ENCODE measurements around the gene TTBK1.

The TTBK1 gene

DNA sequence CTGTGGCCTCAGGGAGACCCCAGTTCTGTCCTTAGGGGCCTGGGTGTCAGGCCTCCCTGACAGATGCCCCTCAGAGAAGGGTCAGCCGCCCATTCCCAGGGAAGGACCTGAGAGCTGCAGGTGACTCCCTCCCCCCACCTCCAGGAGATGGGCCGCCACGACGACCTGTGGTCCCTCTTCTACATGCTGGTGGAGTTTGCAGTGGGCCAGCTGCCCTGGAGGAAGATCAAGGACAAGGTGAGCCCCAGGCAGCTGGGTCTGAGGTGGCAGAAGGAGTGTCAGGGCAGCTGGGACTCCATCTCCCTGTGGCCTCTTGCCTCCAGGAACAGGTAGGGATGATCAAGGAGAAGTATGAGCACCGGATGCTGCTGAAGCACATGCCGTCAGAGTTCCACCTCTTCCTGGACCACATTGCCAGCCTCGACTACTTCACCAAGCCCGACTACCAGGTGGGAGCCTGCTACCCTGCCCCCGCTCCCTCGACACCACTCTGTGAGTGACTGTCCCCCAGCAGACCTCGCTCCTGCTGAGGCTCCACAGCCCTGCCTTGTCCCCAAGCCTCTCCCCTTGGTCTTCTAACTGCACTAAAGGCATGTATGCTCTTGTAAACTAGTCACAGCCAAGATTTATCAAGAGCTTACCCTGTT lies 12.2 kb downstream of the TTBK1 start:
- no peak for DNase-seq (ENCODE audit: low spot score)

DNA sequence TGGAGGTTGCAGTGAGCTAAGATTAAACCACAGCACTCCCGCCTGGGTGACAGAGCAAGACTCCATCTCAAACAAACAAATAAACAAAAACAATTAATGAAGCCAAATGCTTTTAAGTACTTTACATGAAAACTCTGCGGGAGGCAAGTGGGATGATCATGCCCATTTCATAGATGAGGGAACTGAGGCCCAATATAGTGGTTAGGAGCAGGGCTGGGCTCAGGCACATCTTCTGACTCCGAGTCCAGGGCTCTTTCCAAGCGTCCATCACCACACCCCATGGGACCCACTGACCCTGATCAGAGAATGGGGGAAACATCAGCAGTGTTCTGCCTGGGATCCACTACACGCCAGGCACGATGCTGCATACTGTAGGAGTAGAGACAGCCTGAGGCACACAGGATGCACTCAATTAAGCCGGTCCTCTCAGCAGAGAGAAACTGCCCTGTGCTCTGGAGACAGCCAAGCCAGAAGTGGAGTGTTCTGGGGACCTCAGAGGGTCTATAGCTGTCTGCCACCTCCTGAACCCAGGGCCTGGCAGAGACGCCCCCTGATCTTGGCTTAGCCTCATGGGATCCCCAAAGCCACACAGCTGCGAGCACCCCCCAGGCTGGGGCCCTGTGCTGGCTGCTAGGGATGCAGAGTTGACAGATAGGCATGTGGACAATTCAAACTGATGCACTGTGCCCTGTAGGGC lies 13.5 kb downstream of the TTBK1 start:
- no peak for DNase-seq (ENCODE audit: low spot score)

DNA sequence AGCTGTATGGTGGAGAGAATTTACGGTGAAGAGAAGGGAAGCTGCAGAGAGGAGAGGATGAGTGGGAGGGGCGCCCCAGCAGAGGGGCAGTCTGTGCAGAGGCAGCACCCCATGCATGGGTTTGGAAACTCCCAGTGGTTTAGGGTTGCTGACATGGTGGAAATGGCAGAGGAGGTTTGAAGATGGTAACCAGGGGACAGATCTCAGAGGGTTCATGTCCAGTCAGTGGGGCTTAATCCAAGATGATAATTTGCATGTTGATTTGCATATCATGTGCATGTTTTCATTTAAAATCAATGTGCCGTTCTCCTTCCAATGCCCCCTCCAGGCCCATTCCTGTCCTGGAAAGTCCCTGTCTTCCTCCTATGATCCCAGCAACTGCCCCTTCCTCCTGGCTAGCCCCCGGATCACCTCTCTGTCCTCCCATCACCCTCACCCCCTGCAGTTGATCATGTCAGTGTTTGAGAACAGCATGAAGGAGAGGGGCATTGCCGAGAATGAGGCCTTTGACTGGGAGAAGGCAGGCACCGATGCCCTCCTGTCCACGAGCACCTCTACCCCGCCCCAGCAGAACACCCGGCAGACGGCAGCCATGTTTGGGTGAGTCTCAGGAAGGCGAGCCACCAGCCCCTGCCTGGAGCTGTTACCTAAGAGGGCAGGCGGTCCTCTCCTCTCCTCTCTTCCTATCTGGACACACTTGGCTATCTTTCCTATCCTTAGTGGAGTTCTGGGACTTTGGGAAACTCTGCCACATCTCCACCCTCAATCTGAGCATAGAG lies 14.3 kb downstream of the TTBK1 start:
- DNase-seq (ENCODE audit: low spot score): no peak

DNA sequence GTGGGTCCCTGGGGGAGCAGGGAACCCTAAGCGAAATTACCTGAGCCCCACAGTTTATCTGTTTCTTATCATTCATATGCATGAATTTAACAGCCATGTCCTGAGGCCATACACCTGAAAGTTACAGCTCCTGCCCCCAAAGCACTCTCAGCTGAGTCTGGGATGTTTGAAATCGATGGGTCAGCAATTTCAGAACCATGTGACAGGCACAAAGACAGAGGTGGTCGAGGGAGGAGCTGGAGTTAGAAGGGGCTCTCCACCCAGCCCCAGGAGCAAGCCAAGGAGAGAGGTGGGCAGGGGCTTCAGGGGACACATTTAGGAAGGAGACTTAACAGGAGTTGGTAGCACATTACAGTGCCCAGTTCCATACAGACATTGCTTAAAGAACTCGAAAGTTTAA lies 14.9 kb downstream of the TTBK1 start:
- no peak for DNase-seq (ENCODE audit: low spot score)

DNA sequence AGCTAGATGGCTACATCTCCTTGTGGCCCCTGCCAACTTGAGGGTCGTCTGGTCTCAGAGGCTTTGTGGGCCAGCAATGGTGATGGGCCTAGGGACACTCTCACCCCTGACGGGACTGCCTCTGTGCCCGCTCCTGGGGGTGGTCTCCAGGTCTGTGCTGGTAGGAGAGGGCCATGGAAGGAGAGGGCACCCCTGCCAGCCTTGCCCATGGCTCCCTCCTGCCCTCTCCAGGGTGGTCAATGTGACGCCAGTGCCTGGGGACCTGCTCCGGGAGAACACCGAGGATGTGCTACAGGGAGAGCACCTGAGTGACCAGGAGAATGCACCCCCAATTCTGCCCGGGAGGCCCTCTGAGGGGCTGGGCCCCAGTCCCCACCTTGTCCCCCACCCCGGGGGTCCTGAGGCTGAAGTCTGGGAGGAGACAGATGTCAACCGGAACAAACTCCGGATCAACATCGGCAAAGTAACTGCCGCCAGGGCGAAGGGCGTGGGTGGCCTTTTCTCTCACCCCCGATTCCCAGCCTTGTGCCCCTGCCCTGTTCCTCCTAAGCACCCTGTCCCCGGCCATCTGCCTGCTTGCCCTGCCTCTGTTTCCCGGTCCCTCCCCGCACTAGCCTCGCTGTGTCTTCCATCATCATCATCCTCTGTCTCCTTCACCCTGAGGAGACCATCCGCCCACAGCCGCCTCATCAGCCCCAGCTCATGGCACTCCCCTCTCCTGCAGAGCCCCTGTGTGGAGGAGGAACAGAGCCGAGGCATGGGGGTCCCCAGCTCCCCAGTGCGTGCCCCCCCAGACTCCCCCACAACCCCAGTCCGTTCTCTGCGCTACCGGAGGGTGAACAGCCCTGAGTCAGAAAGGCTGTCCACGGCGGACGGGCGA lies 15.8 kb downstream of the TTBK1 start:
- no peak for DNase-seq (ENCODE audit: low spot score)

DNA sequence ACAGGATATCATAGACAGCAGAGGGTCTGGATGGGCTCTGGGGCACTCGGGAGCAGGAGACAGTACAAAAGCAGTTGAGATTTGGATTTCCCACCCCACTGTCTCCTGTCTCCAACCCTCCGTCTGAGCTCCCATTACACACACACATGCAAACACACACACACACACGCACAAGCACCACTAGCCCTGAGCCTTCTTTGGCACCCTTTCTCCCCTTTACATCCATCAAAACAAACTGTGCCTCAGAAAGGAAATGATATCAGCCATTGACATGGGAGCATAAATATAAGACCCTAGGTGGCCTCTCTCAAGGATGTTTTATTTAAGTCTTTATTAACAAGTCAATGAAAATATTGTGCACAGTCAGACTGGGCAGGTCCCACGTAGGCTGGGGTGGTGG lies 17.5 kb downstream of the TTBK1 start:
- no peak for DNase-seq (ENCODE audit: low spot score)

DNA sequence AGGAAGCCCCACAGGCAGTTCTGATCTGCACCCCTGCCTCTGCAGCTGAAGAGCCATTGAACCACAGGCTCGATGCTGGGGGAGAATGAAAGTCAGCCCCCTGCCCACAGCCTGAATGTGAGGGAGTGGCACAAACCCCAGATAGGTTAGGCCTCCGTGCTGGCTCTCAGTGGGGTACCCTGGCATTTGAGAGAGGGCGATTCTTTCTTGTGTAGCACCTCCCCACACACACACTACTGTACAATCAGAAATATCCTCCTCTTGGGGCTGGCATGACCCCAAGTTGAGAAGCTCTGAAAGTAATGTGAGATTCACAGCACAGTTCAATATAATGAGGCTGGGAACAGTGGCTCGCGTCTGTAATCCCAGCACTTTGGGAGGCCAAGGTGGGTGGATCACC lies 17.9 kb downstream of the TTBK1 start:
- no peak for DNase-seq (ENCODE audit: low spot score)

DNA sequence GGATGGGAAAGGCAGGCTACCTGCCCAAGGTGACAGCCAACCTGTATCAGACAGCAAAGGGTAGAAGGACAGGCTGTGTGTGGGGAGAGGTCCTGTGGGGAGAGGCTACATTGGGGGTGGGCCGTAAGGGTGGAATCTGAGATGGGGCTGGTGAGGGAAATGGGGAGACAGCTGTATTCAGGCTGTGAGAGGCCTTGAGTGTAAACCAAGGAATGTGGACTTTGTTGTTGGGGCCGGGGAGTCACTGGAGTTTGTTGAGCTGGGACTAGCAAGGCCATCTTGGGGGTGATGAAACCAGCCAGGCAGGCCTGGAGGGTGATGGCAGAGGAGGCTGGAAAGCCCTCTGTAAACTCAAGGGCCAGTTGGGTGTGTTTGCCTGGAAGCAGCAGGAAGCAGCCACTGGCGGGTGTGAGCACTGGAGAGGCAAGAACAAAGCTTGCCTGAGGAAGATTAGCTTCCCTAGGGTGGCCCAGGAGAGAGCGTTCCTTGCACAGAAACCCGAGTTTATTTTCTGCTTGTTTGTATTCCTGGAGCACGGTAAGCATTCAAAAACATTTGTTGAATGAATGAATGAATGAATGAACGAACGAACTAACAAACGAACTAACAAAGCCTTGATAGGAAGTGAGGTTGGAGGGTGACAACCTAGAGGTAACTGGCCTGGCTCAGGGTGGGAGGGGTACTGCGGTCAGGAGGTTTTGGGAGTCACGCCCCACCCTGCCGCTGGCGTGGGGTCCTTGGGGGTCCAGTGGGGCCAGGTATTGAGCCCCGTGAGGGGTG lies 18.9 kb downstream of the TTBK1 start:
- DNase-seq (ENCODE audit: low spot score): no peak

DNA sequence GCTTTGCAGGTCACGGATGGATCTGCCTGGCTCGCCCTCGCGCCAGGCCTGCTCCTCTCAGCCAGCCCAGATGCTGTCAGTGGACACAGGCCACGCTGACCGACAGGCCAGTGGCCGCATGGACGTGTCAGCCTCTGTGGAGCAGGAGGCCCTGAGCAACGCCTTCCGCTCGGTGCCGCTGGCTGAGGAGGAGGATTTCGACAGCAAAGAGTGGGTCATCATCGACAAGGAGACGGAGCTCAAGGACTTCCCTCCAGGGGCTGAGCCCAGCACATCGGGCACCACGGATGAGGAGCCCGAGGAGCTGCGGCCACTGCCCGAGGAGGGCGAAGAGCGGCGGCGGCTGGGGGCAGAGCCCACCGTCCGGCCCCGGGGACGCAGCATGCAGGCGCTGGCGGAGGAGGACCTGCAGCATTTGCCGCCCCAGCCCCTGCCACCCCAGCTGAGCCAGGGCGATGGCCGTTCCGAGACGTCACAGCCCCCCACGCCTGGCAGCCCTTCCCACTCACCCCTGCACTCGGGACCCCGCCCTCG lies 19.6 kb downstream of the TTBK1 start:
- no peak for DNase-seq (ENCODE audit: low spot score)

DNA sequence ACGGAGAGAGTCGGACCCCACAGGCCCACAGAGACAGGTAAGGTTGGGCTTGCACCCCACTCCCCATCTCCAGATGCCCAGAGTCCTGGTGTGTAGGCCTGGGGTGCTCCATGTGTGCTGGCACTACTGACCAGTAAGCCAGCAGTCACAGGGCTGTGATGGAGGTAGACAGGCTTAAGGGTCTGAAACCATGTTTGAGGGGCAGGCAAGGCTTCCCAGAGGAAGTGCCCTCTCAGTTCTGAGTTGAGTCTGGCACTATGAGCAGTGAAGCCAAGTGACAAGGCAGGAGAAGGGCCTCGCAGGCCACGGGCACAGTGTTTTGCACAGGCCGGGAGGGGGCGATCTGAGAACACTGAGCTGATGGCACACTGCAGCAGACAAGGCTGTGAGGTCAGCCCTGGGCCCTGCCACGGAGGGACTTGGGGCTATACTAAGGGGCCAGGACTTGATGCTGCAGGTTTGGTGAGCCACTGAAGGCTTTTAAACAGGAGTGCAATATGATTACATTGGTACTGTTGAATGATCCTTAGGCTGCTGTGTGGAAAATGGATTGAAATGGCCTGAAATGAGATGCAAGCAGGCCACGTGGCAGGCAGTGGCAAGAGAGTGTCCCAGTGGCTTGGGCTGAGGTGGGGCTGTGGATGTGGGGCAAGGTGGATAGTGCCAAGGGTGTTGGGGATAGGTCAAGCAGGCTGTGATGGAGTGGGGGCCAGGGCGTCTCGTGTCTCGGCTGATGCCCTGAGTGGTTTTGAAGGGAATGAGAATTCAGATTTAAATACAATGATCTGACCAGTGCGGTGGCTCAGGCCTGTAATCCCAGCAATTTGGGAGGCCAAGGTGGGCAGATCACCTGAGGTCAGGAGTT lies 20.3 kb downstream of the TTBK1 start:
- DNase-seq (ENCODE audit: low spot score): no peak

DNA sequence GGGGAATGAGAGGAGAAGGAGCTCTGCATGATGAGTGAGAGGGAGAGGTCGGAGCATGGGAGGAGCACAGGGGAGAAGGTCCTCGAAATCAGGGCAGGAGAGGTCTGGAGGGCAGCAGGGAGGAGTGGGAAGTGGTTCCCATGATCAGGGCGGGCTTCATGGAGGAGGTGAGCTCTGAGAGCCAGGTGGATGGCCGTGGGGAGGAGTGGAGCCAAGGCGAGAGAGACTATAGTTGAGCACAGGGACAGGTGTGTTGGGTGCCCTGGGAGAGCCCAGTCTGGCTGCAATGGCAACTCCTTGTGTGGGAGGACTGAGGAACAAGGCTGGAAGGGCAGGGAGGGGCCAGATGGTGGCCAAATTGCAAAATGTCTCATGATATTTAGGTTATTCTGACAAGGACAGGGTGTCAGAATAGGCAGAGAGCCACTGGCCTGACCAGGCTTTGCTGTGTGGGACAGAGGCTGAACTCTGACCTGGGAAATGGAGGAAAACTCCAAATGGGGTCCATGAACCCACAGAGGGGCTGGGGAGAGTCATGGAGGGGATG lies 21.4 kb downstream of the TTBK1 start:
- DNase-seq (ENCODE audit: low spot score): no peak

DNA sequence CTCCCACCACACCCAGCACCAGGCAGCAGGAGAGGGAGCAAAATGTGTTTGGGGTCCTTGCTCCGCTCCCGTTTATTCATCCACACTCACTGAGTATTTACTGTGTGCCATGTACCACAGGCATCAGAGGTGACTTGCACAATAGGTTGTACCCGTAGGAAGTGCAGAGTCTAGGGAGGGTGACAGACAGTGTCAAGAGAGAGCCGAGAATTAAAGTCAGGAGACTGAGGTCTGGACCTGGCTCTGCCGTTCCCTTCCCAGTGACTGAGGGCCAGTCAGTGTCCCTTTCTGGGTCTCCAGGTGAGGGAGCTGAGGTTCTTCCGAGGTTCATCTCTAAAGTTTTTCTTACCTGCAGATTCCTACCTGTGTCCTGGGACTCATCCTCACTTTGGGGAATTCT lies 22.3 kb downstream of the TTBK1 start:
- no peak for DNase-seq (ENCODE audit: low spot score)

DNA sequence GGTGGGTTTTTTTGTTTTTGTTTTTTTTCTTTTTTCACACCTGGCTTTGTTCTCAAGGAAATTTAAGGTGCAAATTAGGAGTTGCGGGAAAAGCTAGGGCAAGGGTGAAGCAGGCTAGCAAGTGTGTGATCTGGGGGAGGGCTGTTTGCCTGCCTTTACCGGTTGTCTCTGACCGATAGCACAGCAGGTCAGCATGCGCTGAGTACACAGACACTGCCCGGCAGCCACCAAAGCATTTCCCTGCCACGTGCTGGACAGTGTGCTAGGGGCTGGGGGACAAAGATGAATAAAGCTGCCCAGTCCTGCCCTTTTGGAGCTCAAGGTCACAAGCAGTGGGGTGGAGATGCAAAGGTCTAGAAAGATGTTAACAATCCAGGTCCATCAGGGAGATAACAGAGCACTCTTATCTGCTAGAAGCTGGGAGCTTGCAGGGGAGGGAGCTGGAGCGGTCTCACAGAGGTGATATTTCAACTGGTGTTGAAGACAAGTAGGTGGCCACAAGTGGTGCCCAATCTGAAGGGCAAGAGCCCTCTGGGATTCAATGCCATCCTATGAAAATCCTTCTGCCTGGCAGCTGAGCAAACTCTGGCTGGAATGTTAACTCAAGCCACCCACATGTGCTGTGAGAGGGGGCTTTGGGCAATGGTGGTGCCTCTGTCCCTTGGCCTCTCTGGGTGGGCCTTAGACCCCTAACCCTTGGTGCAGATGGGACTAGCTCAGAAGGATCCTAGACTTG lies 24.5 kb downstream of the TTBK1 start:
- no peak for DNase-seq (ENCODE audit: low spot score)

DNA sequence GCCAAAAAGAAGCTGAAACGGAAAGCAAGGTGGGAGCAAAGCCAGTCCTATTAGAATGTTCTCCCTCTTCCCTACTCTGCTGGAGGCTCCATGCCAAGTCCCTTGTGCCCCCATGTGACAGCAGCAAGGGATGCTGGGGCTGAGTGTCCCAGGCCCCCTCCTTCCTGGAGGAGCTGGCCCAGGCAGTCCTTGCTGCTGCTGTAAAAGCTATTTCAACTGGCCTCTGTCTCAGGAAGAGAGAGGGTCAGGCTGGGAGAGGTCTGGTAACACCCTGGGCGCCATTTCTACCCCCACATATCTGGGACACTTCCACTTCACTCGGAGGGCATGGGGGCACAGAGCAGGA lies 25.0 kb downstream of the TTBK1 start:
- DNase-seq (ENCODE audit: low spot score): no peak

DNA sequence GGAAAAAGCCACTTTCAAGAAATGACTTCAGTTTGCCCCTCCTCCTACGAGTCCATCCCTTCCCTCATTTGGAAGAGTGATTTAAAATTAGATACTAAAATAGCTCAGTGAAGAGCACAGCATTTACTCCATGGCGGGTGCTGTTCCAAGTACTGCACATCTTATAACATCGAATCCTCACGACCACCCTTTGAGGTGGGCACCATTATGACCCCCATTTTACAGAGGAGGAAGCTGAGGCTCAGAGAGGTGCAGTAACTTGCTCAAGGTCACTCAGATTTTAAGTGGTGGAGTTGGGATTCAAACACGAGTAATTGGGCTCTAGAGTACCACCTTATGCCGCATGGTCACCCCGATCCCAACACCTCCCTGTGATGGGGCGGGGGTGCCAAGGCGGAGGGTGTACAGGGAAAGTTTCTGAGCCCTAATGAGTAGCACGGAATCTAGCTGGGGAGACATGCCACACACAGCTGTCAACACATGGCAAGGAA lies 25.5 kb downstream of the TTBK1 start:
- DNase-seq (ENCODE audit: low spot score): no peak

DNA sequence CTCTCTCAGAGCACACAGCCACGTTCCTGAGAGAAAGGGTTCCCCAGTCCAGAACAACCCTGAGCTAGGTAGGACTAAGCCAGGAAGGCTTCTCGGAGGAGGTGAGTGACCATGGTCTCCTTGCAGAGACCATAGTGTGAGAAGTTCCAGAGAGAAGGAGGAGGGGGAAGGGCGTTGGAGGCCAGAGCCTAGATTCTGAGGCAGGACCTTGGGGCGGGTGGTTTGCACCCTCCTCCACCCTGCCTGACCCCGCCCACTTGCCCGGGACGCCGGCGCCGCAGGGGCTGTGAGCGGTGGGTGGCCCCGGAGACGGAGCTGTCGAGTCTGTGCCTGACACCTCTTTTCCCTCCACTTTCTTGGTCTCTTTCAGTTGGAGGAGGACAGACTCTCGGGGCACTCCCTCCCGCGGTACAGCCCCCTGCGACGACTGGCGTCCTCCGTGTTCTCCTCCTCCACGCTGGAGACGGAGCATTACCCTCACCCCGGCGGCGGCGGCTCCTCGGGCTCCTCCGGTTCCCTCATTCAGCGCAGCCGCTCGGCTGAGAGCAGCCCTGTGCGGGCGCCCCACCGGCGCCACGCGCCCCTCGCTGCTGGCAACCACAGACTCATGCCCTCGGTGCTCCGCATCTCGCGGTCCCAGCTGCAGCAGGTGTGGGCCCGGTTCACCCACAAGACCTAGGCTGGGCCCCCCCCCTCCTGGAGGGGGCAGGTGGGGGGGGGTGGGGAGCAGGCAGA lies 26.2 kb downstream of the TTBK1 start:
- DNase-seq (ENCODE audit: low spot score): no peak

DNA sequence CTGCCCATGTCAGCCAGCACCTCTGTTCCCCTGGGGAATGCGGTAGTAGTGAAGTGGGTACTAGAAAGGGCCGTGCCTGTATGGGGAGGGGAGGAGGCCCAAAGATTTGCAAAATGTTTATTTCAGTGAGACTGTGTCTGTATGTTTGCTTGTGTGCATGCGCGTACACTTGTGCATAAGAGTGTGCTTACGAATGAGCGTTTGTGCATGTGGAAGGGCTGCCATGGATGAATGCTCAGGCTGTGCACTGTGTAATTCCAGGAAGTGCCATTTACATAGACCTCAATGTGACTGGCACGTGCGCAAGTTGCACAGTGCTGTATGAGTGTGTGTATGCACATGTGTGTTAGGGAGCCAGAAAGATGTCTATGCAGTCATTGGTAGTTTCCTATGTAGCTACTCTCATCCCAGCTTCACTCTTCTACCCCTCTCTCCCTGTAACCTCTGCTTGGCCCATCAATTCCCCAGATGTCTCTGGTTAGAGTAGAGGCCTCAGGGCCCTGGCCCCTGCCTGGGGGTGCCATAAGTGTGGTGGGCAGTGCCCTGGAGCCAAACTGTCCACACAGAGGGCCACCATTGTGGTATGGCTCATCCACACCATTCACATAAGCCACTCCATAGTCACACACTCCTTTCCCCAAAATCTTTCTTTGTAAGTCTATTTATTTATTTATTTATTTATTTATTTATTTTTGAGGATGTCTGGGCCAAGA lies 28.0 kb downstream of the TTBK1 start:
- no peak for DNase-seq (ENCODE audit: low spot score)

DNA sequence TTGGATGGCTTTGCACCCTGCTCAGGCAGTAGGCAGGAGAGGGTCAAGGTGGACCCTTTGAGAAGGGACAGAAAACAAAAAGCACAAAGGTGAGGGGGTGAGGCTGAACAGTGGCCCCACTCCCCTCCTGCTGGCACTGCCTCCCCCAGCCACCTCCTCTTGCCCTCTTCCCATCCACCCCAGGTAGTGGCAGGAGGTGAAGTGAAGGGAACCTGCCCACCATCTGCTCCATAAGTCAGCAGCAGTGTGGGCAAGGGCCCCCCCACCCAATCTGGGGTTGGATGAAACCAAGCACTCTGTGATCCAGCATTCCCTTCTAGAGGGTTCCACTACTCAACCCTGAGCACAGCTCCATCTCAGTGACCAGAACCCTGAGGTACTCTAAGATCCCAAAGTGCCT lies 28.7 kb downstream of the TTBK1 start:
- no peak for DNase-seq (ENCODE audit: low spot score)
